CD4-positive, CD25-positive, alpha-beta regulatory T cell (primary cell): Measurements from ENCODE around the gene SMG6. TPM values are rescaled to one million over a fixed set of nuclear protein-coding genes. Genes with fewer than 3 reads are reported as not detected.

Source experiments
- ATAC-seq, 2 donors: fragments of 150-1000 bp; cut with Tn5 transposase; one replicate each; pipeline ENCODE4 v1.10.0; 2021; ENCODE audit warnings: low read depth in 2 of 2, moderate number of reproducible peaks in 2 of 2, moderate library complexity in 1 of 2
- DNase-seq, 3 donors: peaks; one replicate each; pipeline versions ENCODE4 v3.0.0 to v3.0.0-alpha.2; 2012 to 2022; ENCODE audit warnings: mixed read lengths in 1 of 3
- H3K27ac ChIP-seq: one replicate; pipeline ENCODE4 v1.7.0; 2013; ENCODE audit warnings: mild to moderate bottlenecking, low read length; ENCODE audit not compliant: insufficient read depth, poor library complexity, severe bottlenecking
- H3K27me3 ChIP-seq: one replicate; pipeline ENCODE4 v1.7.0; 2013; ENCODE audit warnings: low read length; ENCODE audit not compliant: control insufficient read depth, insufficient read depth
- H3K36me3 ChIP-seq: one replicate; pipeline ENCODE4 v1.7.0; 2013; ENCODE audit warnings: mild to moderate bottlenecking, low read length, moderate library complexity; ENCODE audit not compliant: control insufficient read depth, insufficient read depth
- H3K4me1 ChIP-seq: 2 replicates; pipeline ENCODE4 v1.7.0; 2013; ENCODE audit warnings: mild to moderate bottlenecking, low read length; ENCODE audit not compliant: insufficient read depth, control insufficient read depth, poor library complexity, severe bottlenecking
- H3K4me3 ChIP-seq: one replicate; pipeline ENCODE4 v1.7.0; 2013; ENCODE audit warnings: low read depth, mild to moderate bottlenecking, low read length, moderate library complexity
- H3K9me3 ChIP-seq, 2 experiments: 1 replicate in 1 of 2; 2 replicates in 1 of 2; pipeline ENCODE4 v1.7.0; 2013; ENCODE audit warnings: low read length in 2 of 2, mild to moderate bottlenecking in 1 of 2, moderate library complexity in 1 of 2; ENCODE audit not compliant: control insufficient read depth in 2 of 2
- H3K27ac Mint-ChIP-seq, 3 donors: one replicate each; pipeline ENCODE4 v1.8.0; 2020 to 2022; ENCODE audit warnings: mild to moderate bottlenecking in 3 of 3, mixed read lengths in 3 of 3, moderate library complexity in 2 of 3
- H3K27me3 Mint-ChIP-seq: one replicate; pipeline ENCODE4 v1.8.0; 2022; ENCODE audit warnings: mild to moderate bottlenecking, mixed read lengths
- H3K36me3 Mint-ChIP-seq: one replicate; pipeline ENCODE4 v1.8.0; 2020; ENCODE audit warnings: mixed read lengths
- H3K4me1 Mint-ChIP-seq, 4 donors: one replicate each; pipeline ENCODE4 v1.8.0; 2020 to 2022; ENCODE audit warnings: mixed read lengths in 4 of 4, mild to moderate bottlenecking in 1 of 4
- H3K4me3 Mint-ChIP-seq, 4 donors: one replicate each; pipeline ENCODE4 v1.8.0; 2020 to 2022; ENCODE audit warnings: mild to moderate bottlenecking in 4 of 4, mixed read lengths in 4 of 4, moderate library complexity in 3 of 4
- H3K9me3 Mint-ChIP-seq, 7 donors: one replicate each; pipeline ENCODE4 v1.8.0; 2020 to 2022; ENCODE audit warnings: mixed read lengths in 7 of 7, mild to moderate bottlenecking in 3 of 7, moderate library complexity in 2 of 7
- polyA plus RNA-seq, 4 donors: library from polyadenylated mRNA; unstranded; fragments of 300-500 nt; fragmentation: Illumina TruSeq; gene quantifications; one replicate each; pipeline ENCODE4 v1.2.3, GENCODE V29; 2021
- total RNA-seq: library from RNA; stranded (reverse); gene quantifications from one replicate; pipeline ENCODE4 v1.2.3, GENCODE V29; 2022

SMG6 gene
- total and polyA plus RNA-seq, 5 donors from 2014 or later, result 3.3 to 42.9 (median 4.9) TPM

- Mint-ChIP-seq H3K36me3 (peaks cover 12% of the 10 kb centered on the region), H3K27ac (peak overlapping the region in 2 of 3 donors; percentile 1 to 56), H3K9me3 (no peaks in the 10 kb centered on the region), H3K27me3 (no peaks in the 10 kb centered on the region), H3K4me3 (no peak overlapping the region), H3K4me1 (peaks cover 0 to 22% (median 13%) of the 10 kb centered on the region in 4 donors)
- ATAC-seq, result peak in 1 of 2 donors; percentile 24
- H3K4me3 ChIP-seq, result no peak overlapping the region
- no peaks in the 10 kb centered on the region for H3K9me3 ChIP-seq
- H3K27me3 ChIP-seq, result no peaks in the 10 kb centered on the region
- no peak overlapping the region for H3K27ac ChIP-seq
- H3K4me1 ChIP-seq, result no peaks in the 10 kb centered on the region
- H3K36me3 ChIP-seq, result peaks cover 5% of the 10 kb centered on the region
- DNase-seq, result no peak
Measured at GRCh38 chr17:2222901-2223616, 80.5 kb downstream of the SMG6 start.

- ATAC-seq (no peak), DNase-seq (no peak)
- H3K9me3 Mint-ChIP-seq, result no peaks in the 10 kb centered on the region
- no peaks in the 10 kb centered on the region for H3K4me1 ChIP-seq
- H3K27me3 Mint-ChIP-seq, result no peaks in the 10 kb centered on the region
- H3K36me3 Mint-ChIP-seq, result peaks cover 12% of the 10 kb centered on the region
- H3K9me3 ChIP-seq, result no peaks in the 10 kb centered on the region
- H3K4me3 Mint-ChIP-seq, result no peak overlapping the region
- H3K27me3 ChIP-seq, result no peaks in the 10 kb centered on the region
- no peak overlapping the region for H3K27ac ChIP-seq
- peaks cover 5% of the 10 kb centered on the region for H3K36me3 ChIP-seq
- no peak overlapping the region for H3K4me3 ChIP-seq
- peak overlapping the region in 1 of 3 donors; percentile 56 for H3K27ac Mint-ChIP-seq
- H3K4me1 Mint-ChIP-seq, result peaks cover 0 to 21% (median 12%) of the 10 kb centered on the region in 4 donors
Measured at GRCh38 chr17:2222301-2222700, 81.3 kb downstream of the SMG6 start.

- Histone ChIP-seq H3K4me1 (peaks cover 27% of the 10 kb centered on the region), H3K27me3 (no peaks in the 10 kb centered on the region)
- ATAC-seq, result no peak
Measured at GRCh38 chr17:2218426-2218825, 85.2 kb downstream of the SMG6 start.

GRCh38 chr17:2215616-2216364 lies 87.8 kb downstream of the SMG6 start:
- Histone ChIP-seq H3K4me1 (peaks cover 35% of the 10 kb centered on the region), H3K27me3 (no peaks in the 10 kb centered on the region), H3K36me3 (peaks cover 2% of the 10 kb centered on the region), H3K4me3 (peak overlapping the region; percentile 62), H3K27ac (peak overlapping the region; percentile 91), H3K9me3 (no peaks in the 10 kb centered on the region)
- peak overlapping the region; percentile 50 to 93 (median 82) for H3K4me3 Mint-ChIP-seq
- ATAC-seq (peak; percentile 98 to 99), DNase-seq (peak; percentile 46 to 90 (median 75))
- H3K4me1 Mint-ChIP-seq, result peaks cover 5 to 54% (median 30%) of the 10 kb centered on the region in 4 donors
- no peaks in the 10 kb centered on the region for H3K27me3 Mint-ChIP-seq
- no peaks in the 10 kb centered on the region for H3K9me3 Mint-ChIP-seq
- H3K36me3 Mint-ChIP-seq, result peaks cover 13% of the 10 kb centered on the region
- peak overlapping the region; percentile 95 to 98 (median 96) for H3K27ac Mint-ChIP-seq

More at GRCh38 chr17:2218426-2218825, 85.2 kb downstream of the SMG6 start:
- H3K27ac Mint-ChIP-seq, result peak overlapping the region in 2 of 3 donors; percentile 25 to 73
- peak overlapping the region in 1 of 4 donors; percentile 30 for H3K4me3 Mint-ChIP-seq
- peaks cover 5 to 45% (median 23%) of the 10 kb centered on the region in 4 donors for H3K4me1 Mint-ChIP-seq
- no peaks in the 10 kb centered on the region for H3K9me3 Mint-ChIP-seq
- H3K4me3 ChIP-seq, result no peak overlapping the region
- no peaks in the 10 kb centered on the region for H3K9me3 ChIP-seq
- DNase-seq, result no peak
- no peaks in the 10 kb centered on the region for H3K27me3 Mint-ChIP-seq
- H3K27ac ChIP-seq, result no peak overlapping the region
- peaks cover 7% of the 10 kb centered on the region for H3K36me3 Mint-ChIP-seq
- H3K36me3 ChIP-seq, result peaks cover 5% of the 10 kb centered on the region

GRCh38 chr17:2214929-2215615 lies 88.5 kb downstream of the SMG6 start:
- Mint-ChIP-seq H3K27ac (peak overlapping the region; percentile 95 to 98 (median 96)), H3K27me3 (no peaks in the 10 kb centered on the region), H3K9me3 (no peaks in the 10 kb centered on the region), H3K36me3 (peaks cover 17% of the 10 kb centered on the region), H3K4me3 (peak overlapping the region; percentile 50 to 93 (median 82)), H3K4me1 (peaks cover 5 to 57% (median 30%) of the 10 kb centered on the region in 4 donors)
- ATAC-seq, result no peak
- Histone ChIP-seq H3K9me3 (no peaks in the 10 kb centered on the region), H3K27me3 (no peaks in the 10 kb centered on the region), H3K4me3 (peak overlapping the region; percentile 62), H3K36me3 (peaks cover 9% of the 10 kb centered on the region), H3K4me1 (peaks cover 35% of the 10 kb centered on the region), H3K27ac (peak overlapping the region; percentile 91)
- peak in 2 of 3 donors; percentile 14 to 38 for DNase-seq

GRCh38 chr17:2214047-2214928 lies 89.3 kb downstream of the SMG6 start:
- H3K4me1 ChIP-seq, result peaks cover 35% of the 10 kb centered on the region
- Mint-ChIP-seq H3K4me1 (peaks cover 5 to 57% (median 30%) of the 10 kb centered on the region in 4 donors), H3K36me3 (peaks cover 17% of the 10 kb centered on the region), H3K27ac (peak overlapping the region; percentile 95 to 98 (median 96)), H3K4me3 (peak overlapping the region; percentile 31 to 93 (median 68)), H3K27me3 (no peaks in the 10 kb centered on the region), H3K9me3 (no peaks in the 10 kb centered on the region)
- peak overlapping the region; percentile 62 for H3K4me3 ChIP-seq
- H3K27ac ChIP-seq, result peak overlapping the region; percentile 91
- DNase-seq (no peak), ATAC-seq (no peak)
- no peaks in the 10 kb centered on the region for H3K9me3 ChIP-seq
- peaks cover 11% of the 10 kb centered on the region for H3K36me3 ChIP-seq
- H3K27me3 ChIP-seq, result no peaks in the 10 kb centered on the region
